HG02588 (cell line): ENCODE data around the gene CASK.

ENCODE experiments used
- ATAC-seq: cut with Tn5 transposase; IDR thresholded peaks from one replicate; pipeline ENCODE4 v1.9.1; 2021; ENCODE audit warnings: mild to moderate bottlenecking, moderate library complexity; ENCODE audit not compliant: unreplicated experiment

Gene CASK

GRCh38 chrX:41590641-41591040, 332.7 kb downstream of the CASK start:
- ATAC-seq, result no peak

GRCh38 chrX:41589634-41590270, 333.6 kb downstream of the CASK start:
- ATAC-seq, result no peak

- ATAC-seq, result no peak
Measured at GRCh38 chrX:41588271-41588670, 335.1 kb downstream of the CASK start.

GRCh38 chrX:41580423-41581064, 342.8 kb downstream of the CASK start:
- no peak for ATAC-seq

- ATAC-seq, result no peak
Measured at GRCh38 chrX:41563876-41564275, 359.5 kb downstream of the CASK start.

- peak; percentile 92 for ATAC-seq
Measured at GRCh38 chrX:41561045-41561444, 362.3 kb downstream of the CASK start.

- no peak for ATAC-seq
Measured at GRCh38 chrX:41559235-41560052, 363.9 kb downstream of the CASK start.

GRCh38 chrX:41558531-41558930, 364.8 kb downstream of the CASK start:
- ATAC-seq, result no peak

GRCh38 chrX:41556958-41557357, 366.4 kb downstream of the CASK start:
- ATAC-seq, result no peak

GRCh38 chrX:41553688-41554087, 369.7 kb downstream of the CASK start:
- no peak for ATAC-seq

- no peak for ATAC-seq
Measured at GRCh38 chrX:41548411-41548810, 374.9 kb downstream of the CASK start.

GRCh38 chrX:41543668-41544067, 379.7 kb downstream of the CASK start:
- no peak for ATAC-seq

GRCh38 chrX:41543025-41543424, 380.3 kb downstream of the CASK start:
- ATAC-seq, result no peak

GRCh38 chrX:41542536-41542935, 380.8 kb downstream of the CASK start:
- no peak for ATAC-seq

GRCh38 chrX:41542135-41542534, 381.2 kb downstream of the CASK start:
- no peak for ATAC-seq

- no peak for ATAC-seq
Measured at GRCh38 chrX:41541386-41541785, 382.0 kb downstream of the CASK start.

GRCh38 chrX:41538707-41539106, 384.6 kb downstream of the CASK start:
- ATAC-seq, result no peak

GRCh38 chrX:41530085-41530484, 393.3 kb downstream of the CASK start:
- no peak for ATAC-seq

GRCh38 chrX:41529221-41529620, 394.1 kb downstream of the CASK start:
- no peak for ATAC-seq

- no peak for ATAC-seq
Measured at GRCh38 chrX:41528784-41529183, 394.6 kb downstream of the CASK start.

GRCh38 chrX:41526925-41527324, 396.4 kb downstream of the CASK start:
- ATAC-seq, result no peak

GRCh38 chrX:41526271-41526670, 397.1 kb downstream of the CASK start:
- no peak for ATAC-seq
